AG08396 (cell line): Measurements from ENCODE around the gene PPP3R1.

Source experiments
- DNase-seq: peaks from one replicate; pipeline ENCODE4 v3.0.0; 2012; ENCODE audit warnings: low spot score, mixed read lengths

Gene PPP3R1

GRCh38 chr2:68151037-68151436, 101.3 kb downstream of the PPP3R1 start:
- no peak for DNase-seq

GRCh38 chr2:68141875-68142274, 110.5 kb downstream of the PPP3R1 start:
- no peak for DNase-seq

- DNase-seq, result no peak
Measured at GRCh38 chr2:68135448-68136320, 116.6 kb downstream of the PPP3R1 start.

- DNase-seq, result no peak
Measured at GRCh38 chr2:68134554-68134953, 117.8 kb downstream of the PPP3R1 start.

- no peak for DNase-seq
Measured at GRCh38 chr2:68134120-68134519, 118.2 kb downstream of the PPP3R1 start.
